ENCODE data around the gene COL27A1.

DNA sequence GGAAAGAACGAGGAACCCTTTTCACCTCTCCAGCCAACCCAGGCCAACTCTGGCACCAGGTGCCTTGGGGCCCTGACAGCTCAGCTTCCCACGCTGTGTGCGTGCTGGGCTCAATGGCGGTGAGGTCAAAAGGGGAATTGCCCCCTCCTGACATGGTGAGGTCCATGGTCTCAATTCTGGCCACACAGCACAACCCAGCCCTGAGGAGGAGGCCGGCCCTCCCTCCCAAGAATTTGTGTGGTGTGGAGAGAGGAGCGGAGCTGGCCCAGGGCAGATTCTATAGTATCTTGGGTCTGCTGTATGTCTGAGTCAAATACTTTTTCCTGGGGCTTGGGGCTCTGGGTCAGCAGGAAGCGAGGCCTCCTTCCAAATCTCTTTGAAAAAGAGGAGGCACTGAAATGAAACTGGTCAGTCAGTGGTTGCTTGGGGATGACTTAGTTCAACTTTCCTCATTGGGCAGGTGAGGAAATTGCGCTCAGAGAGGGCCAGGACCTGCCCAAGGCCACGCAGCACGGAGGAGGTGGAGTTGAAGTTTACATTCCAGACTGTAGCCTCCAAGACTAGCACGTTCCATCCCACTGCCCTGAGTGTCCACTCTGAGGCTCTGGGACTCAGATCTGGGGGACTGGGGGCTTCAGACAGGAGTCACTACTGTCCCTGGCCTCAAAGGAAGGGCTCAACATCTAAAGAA is 15.6 kb downstream of the COL27A1 start:
- TF ChIP-seq CTCF (IDR thresholded peaks at IDR 0.05; ENCODE audit: insufficient read depth, low read length), result no peak
- TF ChIP-seq, protein P1, sequence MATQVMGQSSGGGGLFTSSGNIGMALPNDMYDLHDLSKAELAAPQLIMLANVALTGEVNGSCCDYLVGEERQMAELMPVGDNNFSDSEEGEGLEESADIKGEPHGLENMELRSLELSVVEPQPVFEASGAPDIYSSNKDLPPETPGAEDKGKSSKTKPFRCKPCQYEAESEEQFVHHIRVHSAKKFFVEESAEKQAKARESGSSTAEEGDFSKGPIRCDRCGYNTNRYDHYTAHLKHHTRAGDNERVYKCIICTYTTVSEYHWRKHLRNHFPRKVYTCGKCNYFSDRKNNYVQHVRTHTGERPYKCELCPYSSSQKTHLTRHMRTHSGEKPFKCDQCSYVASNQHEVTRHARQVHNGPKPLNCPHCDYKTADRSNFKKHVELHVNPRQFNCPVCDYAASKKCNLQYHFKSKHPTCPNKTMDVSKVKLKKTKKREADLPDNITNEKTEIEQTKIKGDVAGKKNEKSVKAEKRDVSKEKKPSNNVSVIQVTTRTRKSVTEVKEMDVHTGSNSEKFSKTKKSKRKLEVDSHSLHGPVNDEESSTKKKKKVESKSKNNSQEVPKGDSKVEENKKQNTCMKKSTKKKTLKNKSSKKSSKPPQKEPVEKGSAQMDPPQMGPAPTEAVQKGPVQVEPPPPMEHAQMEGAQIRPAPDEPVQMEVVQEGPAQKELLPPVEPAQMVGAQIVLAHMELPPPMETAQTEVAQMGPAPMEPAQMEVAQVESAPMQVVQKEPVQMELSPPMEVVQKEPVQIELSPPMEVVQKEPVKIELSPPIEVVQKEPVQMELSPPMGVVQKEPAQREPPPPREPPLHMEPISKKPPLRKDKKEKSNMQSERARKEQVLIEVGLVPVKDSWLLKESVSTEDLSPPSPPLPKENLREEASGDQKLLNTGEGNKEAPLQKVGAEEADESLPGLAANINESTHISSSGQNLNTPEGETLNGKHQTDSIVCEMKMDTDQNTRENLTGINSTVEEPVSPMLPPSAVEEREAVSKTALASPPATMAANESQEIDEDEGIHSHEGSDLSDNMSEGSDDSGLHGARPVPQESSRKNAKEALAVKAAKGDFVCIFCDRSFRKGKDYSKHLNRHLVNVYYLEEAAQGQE (IDR thresholded peaks at IDR 0.05; ENCODE audit: insufficient replicate concordance, low read depth), result no peak
- no peak for TF ChIP-seq POLR2AphosphoS5 (IDR thresholded peaks at IDR 0.05; ENCODE audit: low read depth)
